ENCODE results near the gene CFD.
"Not testable (repeated sequence)": the region's sequence is repeated elsewhere in the genome, so short reads cannot be mapped to it uniquely, and the experiment has no call there.

The CFD gene

GRCh38 chr19:820212-820611 lies 39.3 kb upstream of the CFD start:
- not testable (repeated sequence) for H3K9me3 Mint-ChIP-seq; H3K27ac Mint-ChIP-seq; H3K4me1 Mint-ChIP-seq (ENCODE audit: low read depth); H3K4me3 Mint-ChIP-seq
- H3K27me3 Mint-ChIP-seq (ENCODE audit: low read depth): peaks cover 27% of the 10 kb centered on the region
- peaks cover 10% of the 10 kb centered on the region for H3K36me3 Mint-ChIP-seq (ENCODE audit: low read depth)

GRCh38 chr19:821231-821824 lies 38.1 kb upstream of the CFD start:
- Mint-ChIP-seq H3K9me3 (no peaks in the 10 kb centered on the region), H3K4me1 (ENCODE audit: low read depth) (no peaks in the 10 kb centered on the region), H3K27ac (no peak overlapping the region), H3K36me3 (ENCODE audit: low read depth) (peaks cover 4% of the 10 kb centered on the region), H3K4me3 (no peak overlapping the region), H3K27me3 (ENCODE audit: low read depth) (peaks cover 27% of the 10 kb centered on the region)

- Mint-ChIP-seq H3K36me3 (ENCODE audit: low read depth) (no peaks in the 10 kb centered on the region), H3K4me1 (ENCODE audit: low read depth) (no peaks in the 10 kb centered on the region), H3K9me3 (no peaks in the 10 kb centered on the region), H3K27me3 (ENCODE audit: low read depth) (peaks cover 27% of the 10 kb centered on the region), H3K27ac (no peak within 1 kb of the TSS), H3K4me3 (no peak within 1 kb of the TSS)
Measured at GRCh38 chr19:821825-822503, 37.5 kb upstream of the CFD start, which contains the start of gene PLPPR3. Gene PLPPR3 (minus strand): TSS chr19:821955. CDS start chr19:821559, 396 bp downstream.

GRCh38 chr19:823565-824121 lies 35.8 kb upstream of the CFD start:
- peaks cover 27% of the 10 kb centered on the region for H3K27me3 Mint-ChIP-seq (ENCODE audit: low read depth)
- H3K9me3 Mint-ChIP-seq: no peaks in the 10 kb centered on the region
- no peak overlapping the region for H3K4me3 Mint-ChIP-seq
- H3K4me1 Mint-ChIP-seq (ENCODE audit: low read depth): no peaks in the 10 kb centered on the region
- H3K36me3 Mint-ChIP-seq (ENCODE audit: low read depth): no peaks in the 10 kb centered on the region
- H3K27ac Mint-ChIP-seq: no peak overlapping the region

GRCh38 chr19:824885-825284 lies 34.6 kb upstream of the CFD start:
- H3K36me3 Mint-ChIP-seq (ENCODE audit: low read depth): no peaks in the 10 kb centered on the region
- H3K9me3 Mint-ChIP-seq: no peaks in the 10 kb centered on the region
- no peak overlapping the region for H3K4me3 Mint-ChIP-seq
- H3K27ac Mint-ChIP-seq: no peak overlapping the region
- no peaks in the 10 kb centered on the region for H3K4me1 Mint-ChIP-seq (ENCODE audit: low read depth)
- peaks cover 25% of the 10 kb centered on the region for H3K27me3 Mint-ChIP-seq (ENCODE audit: low read depth)

GRCh38 chr19:825897-826644 lies 33.4 kb upstream of the CFD start:
- Mint-ChIP-seq H3K9me3 (no peaks in the 10 kb centered on the region), H3K27ac (no peak overlapping the region), H3K27me3 (ENCODE audit: low read depth) (peaks cover 15% of the 10 kb centered on the region), H3K36me3 (ENCODE audit: low read depth) (no peaks in the 10 kb centered on the region), H3K4me1 (ENCODE audit: low read depth) (no peaks in the 10 kb centered on the region), H3K4me3 (no peak overlapping the region)

GRCh38 chr19:827314-827709 lies 32.2 kb upstream of the CFD start:
- Mint-ChIP-seq H3K9me3 (no peaks in the 10 kb centered on the region), H3K36me3 (ENCODE audit: low read depth) (no peaks in the 10 kb centered on the region), H3K27me3 (ENCODE audit: low read depth) (peaks cover 15% of the 10 kb centered on the region), H3K4me3 (no peak overlapping the region), H3K27ac (no peak overlapping the region), H3K4me1 (ENCODE audit: low read depth) (no peaks in the 10 kb centered on the region)

- peaks cover 12% of the 10 kb centered on the region for H3K27me3 Mint-ChIP-seq (ENCODE audit: low read depth)
Measured at GRCh38 chr19:827710-828321, 31.6 kb upstream of the CFD start, which contains the start of gene AZU1. Gene AZU1 (plus strand): TSS chr19:827837. CDS start chr19:827847, 10 bp downstream.

GRCh38 chr19:829129-829758 lies 30.2 kb upstream of the CFD start:
- Mint-ChIP-seq H3K27me3 (ENCODE audit: low read depth) (no peaks in the 10 kb centered on the region), H3K4me1 (ENCODE audit: low read depth) (no peaks in the 10 kb centered on the region), H3K9me3 (no peaks in the 10 kb centered on the region), H3K4me3 (no peak overlapping the region), H3K27ac (no peak overlapping the region), H3K36me3 (ENCODE audit: low read depth) (no peaks in the 10 kb centered on the region)

More at GRCh38 chr19:827710-828321, 31.6 kb upstream of the CFD start, which contains the start of gene AZU1:
- H3K4me1 Mint-ChIP-seq (ENCODE audit: low read depth): no peaks in the 10 kb centered on the region
- H3K36me3 Mint-ChIP-seq (ENCODE audit: low read depth): no peaks in the 10 kb centered on the region
- H3K4me3 Mint-ChIP-seq: no peak within 1 kb of the TSS
- no peaks in the 10 kb centered on the region for H3K9me3 Mint-ChIP-seq
- no peak within 1 kb of the TSS for H3K27ac Mint-ChIP-seq

- no peaks in the 10 kb centered on the region for H3K4me1 Mint-ChIP-seq (ENCODE audit: low read depth)
- H3K4me3 Mint-ChIP-seq: no peak overlapping the region
- no peaks in the 10 kb centered on the region for H3K9me3 Mint-ChIP-seq
- H3K27me3 Mint-ChIP-seq (ENCODE audit: low read depth): peaks cover 6% of the 10 kb centered on the region
- H3K27ac Mint-ChIP-seq: no peak overlapping the region
- no peaks in the 10 kb centered on the region for H3K36me3 Mint-ChIP-seq (ENCODE audit: low read depth)
Measured at GRCh38 chr19:831407-832369, 27.8 kb upstream of the CFD start.

GRCh38 chr19:834216-834615 lies 25.2 kb upstream of the CFD start:
- Mint-ChIP-seq H3K4me1 (ENCODE audit: low read depth) (no peaks in the 10 kb centered on the region), H3K27ac (no peak overlapping the region), H3K9me3 (no peaks in the 10 kb centered on the region), H3K36me3 (ENCODE audit: low read depth) (no peaks in the 10 kb centered on the region), H3K4me3 (no peak overlapping the region), H3K27me3 (ENCODE audit: low read depth) (peaks cover 6% of the 10 kb centered on the region)

GRCh38 chr19:835210-835810 lies 24.2 kb upstream of the CFD start:
- H3K36me3 Mint-ChIP-seq (ENCODE audit: low read depth): no peaks in the 10 kb centered on the region
- H3K27me3 Mint-ChIP-seq (ENCODE audit: low read depth): peaks cover 6% of the 10 kb centered on the region
- no peaks in the 10 kb centered on the region for H3K4me1 Mint-ChIP-seq (ENCODE audit: low read depth)
- no peaks in the 10 kb centered on the region for H3K9me3 Mint-ChIP-seq
- no peak overlapping the region for H3K4me3 Mint-ChIP-seq
- H3K27ac Mint-ChIP-seq: no peak overlapping the region

All from T-helper 1 cell treated with Interleukin-12 subunit alpha and Interleukin-12 subunit beta and Interleukin-4 antibody, amounts not matched to agents 30 μg/mL and 1 μg/mL, for 36 hours (primary cell).